Ammon's horn (tissue), 1 donor: Measurements from ENCODE around the gene GPR78.

Experiments used
- DNase-seq: peaks from one replicate; pipeline ENCODE4 v3.0.0-alpha.2; 2016; ENCODE audit warnings: low spot score

GPR78 gene

GRCh38 chr4:8600266-8600665 lies 20.1 kb downstream of the GPR78 start:
- DNase-seq = no peak

GRCh38 chr4:8600686-8601085 lies 20.5 kb downstream of the GPR78 start:
- DNase-seq = no peak

GRCh38 chr4:8601086-8601485 lies 20.9 kb downstream of the GPR78 start:
- no peak for DNase-seq

- DNase-seq = no peak
Measured at GRCh38 chr4:8601556-8601955, 21.4 kb downstream of the GPR78 start.

- DNase-seq = no peak
Measured at GRCh38 chr4:8602686-8603430, 22.7 kb downstream of the GPR78 start.

GRCh38 chr4:8603931-8604330 lies 23.7 kb downstream of the GPR78 start:
- no peak for DNase-seq

GRCh38 chr4:8605289-8605688 lies 25.1 kb downstream of the GPR78 start:
- DNase-seq = no peak

GRCh38 chr4:8606476-8606875 lies 26.3 kb downstream of the GPR78 start:
- no peak for DNase-seq

GRCh38 chr4:8606966-8607365 lies 26.8 kb downstream of the GPR78 start:
- DNase-seq = no peak

GRCh38 chr4:8607603-8608481 lies 27.6 kb downstream of the GPR78 start:
- DNase-seq = no peak

GRCh38 chr4:8608714-8609391 lies 28.7 kb downstream of the GPR78 start:
- DNase-seq = no peak

- DNase-seq = no peak
Measured at GRCh38 chr4:8609406-8609805, 29.2 kb downstream of the GPR78 start.

- no peak for DNase-seq
Measured at GRCh38 chr4:8609824-8610350, 29.7 kb downstream of the GPR78 start.

- no peak for DNase-seq
Measured at GRCh38 chr4:8610858-8611616, 30.8 kb downstream of the GPR78 start.

GRCh38 chr4:8612646-8613045 lies 32.5 kb downstream of the GPR78 start:
- DNase-seq = no peak

GRCh38 chr4:8613421-8614364 lies 33.5 kb downstream of the GPR78 start:
- DNase-seq = no peak

GRCh38 chr4:8614365-8615193 lies 34.4 kb downstream of the GPR78 start:
- no peak for DNase-seq

- DNase-seq = no peak
Measured at GRCh38 chr4:8615366-8615765, 35.2 kb downstream of the GPR78 start.

- DNase-seq = no peak
Measured at GRCh38 chr4:8615921-8616787, 36.0 kb downstream of the GPR78 start.
